CD4-positive, alpha-beta T cell treated with Interleukin-15 for 4 hours (primary cell): ENCODE results near the gene SEC14L5.

ENCODE experiments used
- DNase-seq: peaks from one replicate; pipeline ENCODE4 v3.0.0-alpha.2; 2020; ENCODE audit warnings: low spot score

SEC14L5 gene

DNA sequence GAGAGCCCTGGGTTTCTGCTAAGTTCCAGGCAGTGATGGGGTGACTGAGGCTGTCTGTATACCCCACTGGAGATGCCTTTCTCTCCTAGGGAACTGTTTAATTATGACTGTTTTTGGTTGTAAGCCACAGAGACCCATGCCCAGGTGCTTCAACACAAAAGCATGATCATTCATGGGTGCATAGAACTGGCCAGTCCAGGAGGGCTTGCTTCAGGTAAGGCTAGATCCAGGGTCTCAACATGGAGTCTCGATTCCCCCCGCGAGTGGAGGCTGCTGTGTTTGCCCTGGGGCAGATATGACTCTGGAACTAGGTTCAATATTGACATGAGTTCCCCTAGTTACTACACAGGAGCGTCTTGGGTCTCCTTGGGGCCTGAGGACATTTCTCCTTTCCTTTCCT lies 57.8 kb downstream of the SEC14L5 start:
- no peak for DNase-seq

DNA sequence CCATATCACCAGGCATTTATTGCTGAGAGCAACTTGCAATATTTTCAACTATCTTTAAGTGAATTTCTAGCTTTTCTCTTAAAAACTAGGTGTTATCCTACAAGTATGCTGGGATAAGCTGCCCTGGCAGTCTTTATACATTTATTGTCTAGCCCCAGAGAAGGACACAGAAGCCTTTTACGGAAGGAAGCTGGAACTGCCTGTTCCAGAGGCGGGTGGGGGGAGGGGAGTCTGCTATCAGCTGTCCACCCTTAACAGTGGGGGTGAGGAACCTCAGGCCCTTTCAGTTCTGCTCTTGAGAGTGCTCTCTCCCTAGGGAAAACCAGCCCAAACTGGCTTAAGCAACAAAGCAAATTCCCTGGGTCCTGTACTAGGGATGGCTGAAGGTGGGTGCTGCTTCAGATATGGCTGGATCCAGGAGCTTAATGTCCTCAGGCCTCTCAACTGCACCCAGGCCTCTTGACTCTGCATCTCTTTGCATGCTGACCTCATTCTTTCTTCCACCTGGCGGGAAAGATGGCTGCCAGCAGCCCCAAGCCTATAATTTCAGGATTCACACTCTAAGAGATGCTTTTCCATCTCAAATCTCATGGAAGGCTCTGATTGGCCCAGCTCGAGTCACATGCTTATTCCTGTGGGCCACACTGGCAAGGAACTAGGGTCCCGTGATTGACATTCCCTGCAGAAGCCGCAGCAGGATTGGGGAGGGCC lies 59.0 kb downstream of the SEC14L5 start:
- DNase-seq: no peak

GRCh38 chr16:5017678-5017969 lies 59.5 kb downstream of the SEC14L5 start:
- DNase-seq: no peak

DNA sequence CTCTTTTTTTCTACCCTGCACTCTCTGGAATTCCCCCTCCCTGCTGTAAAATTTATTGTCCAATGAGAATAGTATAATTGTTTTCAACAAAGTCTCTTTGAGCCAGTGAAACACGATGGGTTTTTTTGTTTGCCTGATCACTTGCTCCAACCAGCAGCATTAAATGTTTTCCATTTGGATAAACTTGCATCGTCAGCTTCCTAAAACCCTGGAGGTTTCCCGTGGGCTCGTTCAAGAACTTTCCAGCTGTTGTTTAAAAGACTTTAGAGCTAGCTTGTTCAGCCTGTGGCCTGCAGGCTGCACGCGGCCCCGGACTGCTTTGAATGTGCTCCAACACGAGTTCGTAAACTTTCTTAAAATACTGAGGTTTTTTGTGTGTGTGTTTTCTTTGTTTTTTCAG lies 60.7 kb downstream of the SEC14L5 start:
- no peak for DNase-seq

DNA sequence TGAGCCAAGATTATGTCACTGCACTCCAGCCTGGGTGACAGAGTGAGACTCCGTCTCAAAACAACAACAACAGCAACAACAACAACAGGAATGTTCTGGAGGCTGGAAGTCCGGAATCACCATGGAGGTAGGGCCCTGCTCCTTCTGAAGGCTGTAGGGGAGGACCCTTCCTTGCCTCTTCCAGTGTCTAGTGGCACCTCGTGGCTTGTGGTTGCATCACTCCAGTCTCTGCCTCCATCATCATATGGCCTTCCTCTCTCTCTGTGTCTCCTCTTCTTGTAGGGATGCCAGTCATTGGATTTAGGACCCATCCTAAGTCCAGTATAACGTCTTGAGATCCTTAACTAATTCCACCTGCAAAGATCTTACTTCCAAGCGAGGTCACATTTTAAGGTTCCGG lies 61.6 kb downstream of the SEC14L5 start:
- no peak for DNase-seq

- no peak for DNase-seq
Observed at GRCh38 chr16:5020551-5020950, 62.4 kb downstream of the SEC14L5 start.

DNA sequence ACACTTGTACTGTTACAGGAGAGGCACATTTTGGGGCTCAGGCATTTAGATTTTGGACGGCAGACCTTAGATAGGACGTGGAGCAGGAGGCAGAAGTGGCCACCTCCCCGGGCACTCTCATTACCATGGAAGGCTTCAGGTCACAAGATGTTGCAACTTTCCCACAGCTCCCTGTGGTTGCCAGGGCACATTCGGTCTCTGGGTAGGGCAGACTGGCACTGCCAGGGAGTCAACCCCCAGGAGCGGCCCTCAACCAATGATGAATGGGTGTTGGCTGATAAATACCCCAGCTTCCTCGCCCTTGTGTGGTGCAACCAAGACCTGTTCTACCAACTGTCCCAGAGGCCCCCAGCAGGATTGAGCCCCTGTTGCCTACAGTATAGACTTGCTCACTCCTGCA lies 64.4 kb downstream of the SEC14L5 start:
- no peak for DNase-seq

- no peak for DNase-seq
Observed at GRCh38 chr16:5024632-5025031, 66.5 kb downstream of the SEC14L5 start.

DNA sequence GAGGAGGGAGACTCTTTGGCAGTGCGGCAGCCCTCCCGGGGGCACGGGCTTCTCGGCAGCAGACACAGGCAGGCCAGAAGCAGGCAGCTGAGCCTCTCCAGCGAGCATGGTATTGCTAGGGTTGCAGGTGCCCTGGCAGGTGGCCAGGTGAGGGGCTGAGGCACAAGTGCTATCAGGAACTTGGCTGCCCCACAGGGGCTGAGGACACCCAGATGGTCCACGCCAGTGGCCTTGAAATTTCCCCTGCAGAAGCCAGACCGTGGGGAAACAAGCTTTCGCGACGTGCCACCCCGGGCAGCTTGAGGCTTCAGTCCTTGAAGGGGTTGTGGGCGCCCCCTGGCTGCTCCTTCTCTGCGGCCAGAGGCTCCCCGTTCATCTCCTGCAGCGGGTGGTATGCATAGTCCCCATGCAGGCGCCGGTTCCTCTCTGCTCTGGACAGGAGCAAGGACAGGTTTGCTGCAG lies 67.1 kb downstream of the SEC14L5 start:
- DNase-seq: no peak

DNA sequence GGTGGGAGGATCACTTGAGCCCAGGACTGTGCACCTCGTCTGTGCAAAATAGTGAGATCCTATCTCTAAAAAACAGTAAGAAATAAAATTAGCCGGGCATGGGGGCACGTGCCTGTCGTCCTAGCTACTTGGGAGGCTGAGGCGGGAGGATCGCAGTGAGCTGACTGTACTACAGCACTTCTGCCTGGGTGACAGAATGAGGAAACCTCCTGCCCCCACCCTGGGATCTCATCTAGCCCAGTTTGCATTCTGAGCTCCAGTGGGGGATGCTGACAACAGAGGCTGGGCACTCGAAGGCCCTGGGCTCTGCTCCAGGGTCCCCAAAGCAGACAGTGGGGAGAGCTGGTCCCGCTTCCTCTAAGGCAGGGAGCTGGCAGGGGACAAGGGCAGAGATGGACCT lies 68.5 kb downstream of the SEC14L5 start:
- no peak for DNase-seq

DNA sequence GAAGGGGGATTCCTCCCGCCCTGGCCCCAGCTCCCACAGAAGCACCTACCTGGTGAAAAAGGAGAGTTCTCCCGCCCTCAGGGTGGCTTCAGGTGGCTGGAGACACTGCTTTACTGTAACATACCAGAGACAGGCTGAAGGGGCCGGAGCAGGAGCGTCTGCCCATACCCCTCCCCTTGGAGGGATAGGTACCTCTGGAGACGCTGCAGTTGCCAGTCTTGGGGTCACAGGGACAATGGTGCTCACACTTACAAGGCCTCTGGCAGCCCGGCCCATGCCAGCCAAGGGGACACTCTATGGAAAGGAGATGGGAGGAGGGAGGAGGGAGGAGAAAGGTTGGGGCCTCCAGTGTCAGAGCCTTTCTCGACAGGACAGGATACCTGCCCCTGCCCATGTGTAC lies 69.0 kb downstream of the SEC14L5 start:
- no peak for DNase-seq

DNA sequence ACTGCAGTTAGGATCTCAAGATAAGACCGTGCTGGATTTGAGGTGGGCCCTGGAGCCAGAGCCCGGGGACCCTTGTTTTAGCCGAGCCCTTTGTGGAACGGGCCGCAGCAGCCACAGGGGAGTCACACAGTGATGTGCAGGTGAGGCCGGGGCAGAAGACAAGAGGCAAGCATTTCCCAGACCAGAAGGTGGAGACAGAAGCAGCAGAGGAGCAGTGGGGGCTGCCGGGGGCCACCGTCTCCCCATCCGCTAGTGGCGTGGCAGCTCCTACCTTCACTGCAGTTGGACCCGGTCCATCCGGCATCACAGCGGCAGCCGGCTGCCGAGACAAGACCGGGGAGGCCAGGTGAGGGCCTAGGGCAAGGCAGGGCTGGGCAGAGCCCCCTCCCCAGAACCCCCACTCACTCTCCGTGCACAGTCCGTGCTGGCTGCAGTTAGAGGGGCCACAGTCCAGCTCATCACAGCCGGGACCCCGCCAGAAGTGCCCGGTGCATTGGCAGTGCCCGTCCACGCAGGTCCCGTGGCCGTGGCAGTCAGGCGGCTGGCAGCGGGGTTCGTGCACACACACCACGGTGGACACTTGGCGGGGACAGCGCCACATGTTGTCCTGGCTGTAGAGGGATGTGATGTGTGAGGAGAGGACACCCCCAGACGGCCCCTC lies 69.6 kb downstream of the SEC14L5 start:
- no peak for DNase-seq

- DNase-seq: no peak
Observed at GRCh38 chr16:5028950-5029475, 70.9 kb downstream of the SEC14L5 start.

DNA sequence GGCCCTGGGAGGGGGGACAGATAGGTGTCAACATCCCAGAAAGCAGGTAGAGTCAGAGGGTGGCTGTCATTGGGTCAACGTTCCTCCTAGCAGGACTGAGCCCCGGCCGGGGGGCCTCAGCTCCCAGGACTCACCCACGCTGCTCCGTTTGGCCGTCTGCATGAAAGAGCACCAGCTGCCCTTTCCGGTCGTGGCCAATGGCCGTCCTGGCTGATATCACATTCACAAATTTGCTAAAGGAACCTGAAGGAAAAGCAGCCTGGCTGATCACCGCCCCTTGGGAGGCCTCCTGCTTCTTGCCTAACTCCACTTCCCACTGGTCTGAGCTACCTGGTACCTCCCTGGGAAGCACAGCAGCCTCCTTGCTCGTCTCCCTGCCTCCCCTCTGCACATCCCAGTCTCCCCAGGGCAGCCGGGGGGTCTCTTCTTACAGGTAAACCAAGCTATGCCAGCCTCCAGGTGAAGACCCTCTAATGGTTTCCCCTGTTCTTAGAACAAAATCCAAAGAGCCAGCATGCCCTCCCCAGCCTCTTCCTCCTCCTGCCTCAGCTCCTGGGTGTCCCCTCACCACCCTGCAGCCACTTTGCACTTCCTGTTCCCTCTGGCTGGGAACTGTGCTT lies 72.2 kb downstream of the SEC14L5 start:
- no peak for DNase-seq

GRCh38 chr16:5031601-5032000 lies 73.5 kb downstream of the SEC14L5 start:
- no peak for DNase-seq

DNA sequence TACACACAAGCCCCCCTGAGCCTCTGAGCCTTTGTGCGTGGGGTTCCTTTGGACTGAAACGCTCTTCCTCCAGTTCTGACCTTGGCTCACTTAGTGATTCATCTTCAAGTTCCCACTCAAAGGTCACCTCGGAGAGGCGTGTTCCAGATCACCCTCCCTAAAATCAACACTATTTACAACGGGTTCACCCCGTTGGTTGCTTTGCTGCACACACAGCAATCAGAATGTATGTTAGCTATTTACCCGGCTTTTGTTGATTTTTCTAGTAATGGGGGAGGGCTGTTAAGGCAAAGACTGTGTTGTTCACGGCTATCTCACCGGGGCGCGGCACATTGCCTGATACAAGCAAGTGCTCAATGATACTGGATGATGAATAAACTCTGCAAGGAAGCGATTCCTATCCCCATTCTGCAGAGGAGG lies 74.6 kb downstream of the SEC14L5 start:
- DNase-seq: no peak

DNA sequence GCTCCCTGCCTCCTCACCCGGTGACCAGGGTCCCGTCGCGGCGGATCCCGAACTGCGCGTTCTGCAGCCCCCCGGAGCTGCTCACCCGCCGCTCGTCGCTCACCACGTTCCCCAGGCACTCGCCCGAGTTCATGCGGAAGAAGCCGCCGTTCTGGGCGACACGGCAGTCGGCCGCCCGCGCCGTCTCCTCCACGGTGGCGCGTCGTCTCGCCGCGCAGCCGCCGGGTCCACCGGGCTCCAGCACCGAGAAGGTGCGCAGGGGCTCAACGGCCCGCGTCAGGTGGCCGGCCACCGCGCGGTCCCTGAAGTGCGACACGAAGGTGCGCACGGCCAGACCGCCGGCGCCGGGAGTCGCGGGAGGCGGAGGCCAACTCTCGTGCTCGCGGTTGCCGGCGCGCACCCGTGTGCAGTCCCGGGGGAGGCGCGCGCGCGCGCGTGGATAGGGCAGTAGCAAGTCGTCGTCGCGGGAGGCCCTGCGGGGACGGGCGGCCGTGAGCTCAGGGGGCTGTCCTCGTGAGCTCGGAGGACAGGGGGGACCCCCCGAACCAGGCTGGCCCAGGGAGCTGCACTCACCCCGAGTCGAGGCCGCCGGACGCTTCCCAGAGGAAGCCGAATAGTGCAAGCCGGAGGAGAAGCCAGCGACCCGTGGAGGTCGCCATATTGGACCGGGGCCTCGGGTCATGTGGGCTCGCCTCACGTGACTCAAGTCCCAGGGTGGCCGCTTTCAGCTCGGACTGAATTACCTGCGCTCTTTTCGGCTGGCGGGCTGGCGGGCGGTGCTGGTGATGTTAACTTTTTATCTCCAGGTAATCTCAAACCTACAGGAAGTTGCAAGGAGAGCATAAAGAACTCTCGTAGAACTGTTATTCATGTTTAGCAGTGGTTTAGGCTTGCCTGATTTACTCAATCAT lies 75.4 kb downstream of the SEC14L5 start, which contains the start of gene NAGPA:
Gene NAGPA, minus strand, starts transcription at position 680 of the 911 bp plus-strand sequence. Its CDS starts 21 bp downstream, at position 659.
- peak; percentile 83 for DNase-seq

GRCh38 chr16:5034167-5034523 lies 76.0 kb downstream of the SEC14L5 start:
- no peak for DNase-seq

- DNase-seq: no peak
Observed at GRCh38 chr16:5035909-5036227, 77.7 kb downstream of the SEC14L5 start.

- no peak for DNase-seq
Observed at GRCh38 chr16:5036228-5037156, 78.4 kb downstream of the SEC14L5 start.

GRCh38 chr16:5040451-5040850 lies 82.3 kb downstream of the SEC14L5 start:
- DNase-seq: no peak
